H1 (cell line): ENCODE data around the gene VPS26A. TPM values are rescaled to one million over a fixed set of nuclear protein-coding genes. Genes with fewer than 3 reads are reported as not detected.

ENCODE experiments used
- CHD7 ChIP-seq: fragments of 300-600 bp; sonication (generic); IDR thresholded peaks from 2 replicates; pipeline ENCODE4 v1.7.1; 2012; ENCODE audit warnings: low read length, moderate library complexity, mild to moderate bottlenecking, inconsistent platforms; ENCODE audit not compliant: insufficient replicate concordance
- RAD21 ChIP-seq, 2 experiments: IDR thresholded peaks in 1 of 2; conservative IDR thresholded peaks in 1 of 2; 2 replicates each; pipeline ENCODE4 v1.6.1; 2011; ENCODE audit warnings: low read depth in 2 of 2, low read length in 2 of 2, improper control_type of control experiment in 1 of 2, inconsistent platforms in 1 of 2, mild to moderate bottlenecking in 1 of 2, moderate library complexity in 1 of 2
- polyA plus RNA-seq, 7 experiments: library from polyadenylated mRNA; depleted of rRNA in 3 of 7; stranded (reverse) in 5 of 7; unstranded in 2 of 7; fragments of >200 nt in 5 of 7; fragments of 200-250 nt in 2 of 7; gene quantifications; 1 replicate in 5 of 7; 2 replicates in 1 of 7; 4 replicates in 1 of 7; pipeline versions ENCODE4 v1.2.1 to v1.2.3, GENCODE V29; 2011 to 2013; ENCODE audit warnings: missing spikeins in 2 of 7, mixed read lengths in 2 of 7
- total RNA-seq: library from RNA; stranded (reverse); fragmentation: NEBNext Ultra II Directional; extraction: Animal tissue kit (Norgen Biotek cat#: 25700); gene quantifications from 2 replicates; pipeline ENCODE4 v1.2.1, GENCODE V29; 2021

The VPS26A gene
- total and polyA plus RNA-seq, 2 of the 8 experiments (the other 6 are each of a cell fraction or from before 2014, with no cell fraction given): 10.7 to 44.8 TPM

DNA sequence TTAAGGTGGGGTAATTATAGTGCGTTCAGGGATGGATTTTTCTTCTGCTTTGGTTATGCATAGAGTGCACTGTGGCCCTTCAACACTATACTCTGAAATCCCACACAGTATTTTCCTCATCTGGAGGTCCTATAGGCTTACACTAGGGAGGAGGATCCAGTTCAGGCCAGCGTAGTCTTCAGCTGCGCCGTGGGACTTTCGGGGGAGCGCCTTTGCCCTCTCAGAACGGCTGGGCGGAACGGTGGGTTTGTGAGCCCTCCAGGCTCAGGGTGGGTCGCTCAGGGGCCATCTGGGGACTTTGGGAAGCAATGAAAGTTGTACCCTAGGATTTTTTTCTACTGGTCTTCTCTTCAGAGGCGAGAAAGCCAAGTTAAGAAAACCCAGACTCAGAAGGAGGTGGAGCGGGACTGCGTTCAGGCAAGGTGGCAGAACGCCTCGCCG lies 652 bp upstream of the VPS26A start (continued):
- no peak for TF ChIP-seq CHD7
- TF ChIP-seq RAD21 (IDR thresholded peaks at IDR 0.05 in 1 of 2, conservative IDR thresholded peaks at IDR 0.05 in 1 of 2; ENCODE audit: low read depth in 2 of 2, low read length in 2 of 2): peak in 1 of 2 experiments; percentile 34; a peak in 1 of 4 replicates
